Cortex of kidney (tissue), 1 donor: ENCODE data around the gene NR2F1-AS1.

Experiments used
- DNase-seq: peaks from one replicate; lab custom pipeline; 2025; lab: John Stamatoyannopoulos, UW

NR2F1-AS1 gene

DNA sequence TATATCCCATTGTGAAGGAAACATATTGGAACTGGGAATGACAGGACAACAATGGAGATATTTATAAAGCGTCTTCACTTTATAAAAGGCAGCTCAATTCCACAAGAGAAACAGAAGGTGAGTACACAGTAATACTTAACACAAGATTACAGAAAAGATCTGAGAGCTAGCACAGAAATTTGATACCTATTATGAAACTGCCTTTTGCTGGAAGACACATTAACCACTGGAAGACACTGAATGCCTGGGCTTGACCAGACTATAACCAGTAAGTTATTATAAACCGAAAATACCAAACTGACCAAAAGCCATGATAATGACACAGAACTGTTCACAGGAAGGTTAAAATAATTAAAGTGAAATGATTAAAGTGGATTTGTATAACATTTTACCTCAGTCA, 195.4 kb downstream of the NR2F1-AS1 start:
- DNase-seq = no peak

DNA sequence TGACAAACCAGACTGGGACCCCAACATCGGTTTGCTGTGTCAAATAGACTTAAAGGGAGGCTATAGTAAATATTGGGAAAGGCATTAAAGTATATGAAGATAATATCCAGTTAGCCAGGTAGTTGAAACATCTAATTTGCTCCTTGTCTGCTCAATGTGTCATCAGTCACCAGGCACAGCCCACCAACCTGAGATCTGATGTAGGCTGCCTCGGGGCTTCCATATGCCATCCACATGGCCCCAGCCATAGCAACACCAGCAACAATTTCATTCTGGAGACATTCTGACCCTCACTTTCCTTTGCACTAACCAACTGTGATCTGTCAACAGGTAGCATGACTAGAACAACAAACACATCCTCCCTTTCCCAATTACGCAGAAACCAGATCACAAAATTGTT, 196.0 kb downstream of the NR2F1-AS1 start:
- no peak for DNase-seq

DNA sequence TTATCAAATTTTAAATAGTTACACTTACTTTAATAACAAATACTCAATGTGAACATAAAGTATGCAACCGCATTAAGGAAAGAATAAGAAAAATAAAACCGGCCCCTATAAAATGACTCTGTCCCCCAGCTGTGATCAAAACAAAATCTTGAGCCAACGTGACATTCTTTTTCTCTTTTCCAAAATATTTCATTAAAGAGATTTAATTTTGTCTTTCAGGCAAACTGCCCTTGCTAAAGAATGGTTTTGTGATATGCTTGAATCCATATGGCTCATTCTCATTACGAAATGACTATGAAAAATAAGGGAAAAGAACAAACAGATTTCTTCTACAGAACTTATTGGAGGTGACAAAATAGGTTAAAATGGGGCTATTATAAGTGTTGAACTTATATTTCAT, 197.0 kb downstream of the NR2F1-AS1 start:
- DNase-seq = no peak

DNA sequence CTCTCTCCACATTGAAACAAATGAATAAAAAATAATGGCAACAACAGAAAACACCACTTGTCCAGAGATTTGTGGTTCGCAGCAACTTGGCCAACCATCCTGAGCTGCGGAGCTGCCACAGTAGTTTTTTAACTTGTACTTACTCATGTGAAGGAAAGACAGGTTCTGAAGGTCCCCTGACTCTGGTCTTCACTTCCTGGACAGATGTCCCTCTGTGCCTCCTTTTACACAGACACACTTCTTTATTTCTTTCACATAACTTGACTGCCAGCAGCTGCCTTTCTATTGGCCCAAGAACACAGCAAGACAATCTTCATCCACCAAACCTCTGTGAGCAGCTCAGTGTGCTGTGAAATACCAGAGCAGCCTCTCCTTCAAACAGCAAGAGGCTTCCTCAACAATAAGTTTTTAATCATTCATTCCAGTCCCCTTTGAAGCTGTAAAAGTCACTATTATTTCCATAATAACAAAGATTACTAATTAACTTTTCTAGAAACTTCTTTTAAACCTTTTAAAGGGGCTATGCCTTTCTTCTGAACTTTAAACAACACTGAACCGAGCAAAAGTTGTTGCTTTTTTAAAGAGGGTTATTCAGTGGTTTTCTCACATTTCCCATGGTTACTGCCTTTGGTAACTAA, 198.7 kb downstream of the NR2F1-AS1 start:
- DNase-seq = no peak

DNA sequence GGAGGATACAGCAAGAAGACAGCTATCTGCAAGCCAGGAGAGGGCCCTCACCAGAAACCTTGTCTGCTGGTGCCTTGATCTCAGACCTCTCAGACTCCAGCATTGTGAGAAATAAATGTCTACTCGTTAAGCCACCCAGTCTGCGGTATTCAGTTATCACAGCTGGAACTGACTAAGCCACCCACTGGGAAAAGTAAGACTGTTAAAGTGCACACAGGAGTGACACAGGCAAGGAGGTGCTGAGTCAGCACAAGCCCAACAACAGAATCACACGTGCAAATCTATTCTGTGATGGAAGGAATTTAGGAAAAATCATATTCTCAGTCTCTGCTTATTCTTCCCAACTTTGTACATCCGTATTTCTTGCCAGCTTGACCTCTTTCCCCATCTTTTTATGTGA, 200.0 kb downstream of the NR2F1-AS1 start:
- DNase-seq = no peak

DNA sequence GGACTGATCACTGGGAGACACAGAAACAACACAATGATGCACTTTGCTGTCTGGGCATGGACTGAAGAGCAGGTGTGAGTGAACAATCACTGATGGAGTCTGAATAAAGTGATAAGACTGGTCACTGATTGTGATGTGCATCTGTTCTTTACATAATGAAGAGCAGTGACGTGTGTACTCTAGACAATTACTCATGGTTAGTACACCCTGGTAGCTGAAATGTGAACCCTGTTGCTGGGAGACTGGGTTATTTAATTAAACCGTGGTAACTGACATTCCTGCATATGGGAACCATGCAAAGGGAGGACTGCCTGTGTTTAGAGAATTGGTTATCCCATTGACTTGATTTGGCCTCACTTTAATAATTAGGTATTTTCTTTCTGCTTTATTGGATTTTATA, 202.9 kb downstream of the NR2F1-AS1 start:
- no peak for DNase-seq

DNA sequence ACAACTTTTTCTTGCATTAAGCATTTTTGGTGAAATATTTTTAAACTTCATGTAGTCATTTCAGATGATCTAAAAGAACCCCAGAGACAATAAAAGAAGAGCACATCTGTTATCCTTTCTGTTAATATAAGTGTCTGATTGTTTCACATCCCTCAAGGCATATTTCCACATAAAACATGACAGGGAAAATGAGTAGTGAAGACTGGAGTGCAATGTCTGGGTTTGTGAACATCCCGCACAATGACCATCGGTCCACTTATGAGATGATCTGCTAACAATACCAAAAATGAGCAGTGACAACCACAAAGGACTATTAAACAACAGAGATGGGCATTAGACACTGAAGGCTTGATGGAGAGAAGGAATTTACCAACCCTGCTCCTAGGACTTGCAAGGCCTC, 209.1 kb downstream of the NR2F1-AS1 start:
- DNase-seq = no peak

DNA sequence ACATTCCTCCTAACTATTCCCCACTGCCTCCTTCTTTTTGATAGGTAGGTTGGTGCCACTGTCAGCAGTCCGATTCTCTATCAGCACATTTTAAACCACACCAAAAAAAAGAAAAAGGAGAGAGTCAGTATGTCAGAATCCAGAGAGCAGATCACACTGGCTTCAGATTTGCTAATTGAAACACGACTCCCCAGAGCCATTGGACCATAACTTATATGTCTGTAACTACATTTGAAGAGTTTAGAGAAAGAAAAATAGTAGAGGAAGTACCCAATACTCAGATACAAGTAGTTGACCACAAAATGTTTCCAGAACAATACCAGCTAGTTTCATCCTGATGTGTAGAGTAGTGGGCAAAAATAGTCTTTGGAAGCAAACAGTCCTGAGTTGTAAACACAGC, 216.6 kb downstream of the NR2F1-AS1 start:
- DNase-seq = no peak

DNA sequence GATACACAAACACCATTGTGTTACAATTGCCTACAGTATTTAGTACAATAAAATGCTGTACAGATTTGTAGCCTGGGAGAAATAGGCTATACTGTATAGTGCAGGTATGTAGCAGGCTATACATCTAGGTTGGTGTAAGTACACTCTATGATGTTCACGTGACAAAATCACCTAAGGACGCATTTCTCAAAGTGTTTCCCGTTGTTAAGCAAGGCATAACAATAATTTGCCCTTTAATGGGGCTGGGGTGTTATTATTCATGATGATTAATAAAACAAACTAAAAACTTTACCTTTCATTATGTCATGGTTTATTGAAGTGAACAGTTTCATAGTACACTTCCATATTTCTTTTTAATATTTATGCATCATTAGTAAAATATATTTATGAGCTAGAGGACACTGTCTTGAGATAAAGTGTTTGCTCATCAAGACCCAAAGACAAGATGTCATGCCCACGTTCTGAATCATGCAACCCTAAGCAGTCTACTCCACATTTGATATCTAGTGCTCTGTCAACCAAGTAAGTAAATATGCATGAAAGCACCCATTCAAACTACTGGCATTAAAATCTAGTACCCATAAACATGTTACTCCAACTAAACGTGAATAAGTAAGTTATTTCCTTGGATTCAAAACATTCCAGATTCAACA, 220.5 kb downstream of the NR2F1-AS1 start:
- DNase-seq = no peak

DNA sequence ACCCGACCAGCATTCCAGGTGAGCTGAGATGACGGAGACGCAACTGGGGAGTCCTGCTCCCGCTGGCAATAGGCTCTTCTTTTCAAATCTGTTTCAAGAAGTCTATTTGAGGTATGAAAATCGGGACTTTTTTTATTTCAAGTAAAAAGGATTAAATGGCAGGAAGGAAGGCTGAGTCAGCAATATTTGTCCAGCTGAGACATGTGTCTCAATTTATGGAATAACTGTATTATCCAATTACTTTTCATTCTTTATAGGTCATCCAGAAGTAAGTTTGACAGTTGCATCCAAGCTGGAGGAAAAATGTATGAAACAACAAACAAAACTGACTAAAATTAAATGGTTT, 221.1 kb downstream of the NR2F1-AS1 start:
- no peak for DNase-seq
